Vagina (tissue), 2 donors: ENCODE data around the gene TCF4.

ENCODE experiments used
- POLR2A ChIP-seq, 2 donors: fragments of 450-650 bp; IDR thresholded peaks; one replicate each; pipeline ENCODE4 v1.6.1; 2017; ENCODE audit warnings: antibody characterized with exemption in 2 of 2, mild to moderate bottlenecking in 2 of 2, moderate library complexity in 2 of 2
- POLR2AphosphoS5 ChIP-seq, 2 donors: sonication (generic); formaldehyde crosslinking; IDR thresholded peaks; one replicate each; pipeline ENCODE4 v1.9.0; 2017; ENCODE audit warnings: antibody characterized with exemption in 2 of 2, mild to moderate bottlenecking in 2 of 2, low read depth in 1 of 2; ENCODE audit not compliant: insufficient read depth in 1 of 2
- TF ChIP-seq, protein P1 (sequence below), 3 experiments: fragments of 450-650 bp in 2 of 3; fragments of 200-600 bp in 1 of 3; sonication (generic) in 1 of 3; IDR thresholded peaks; one replicate each; pipeline ENCODE4 v1.5.1; 2017 to 2019; ENCODE audit warnings: antibody characterized with exemption in 3 of 3, mild to moderate bottlenecking in 2 of 3, moderate library complexity in 2 of 3

- TF ChIP-seq POLR2AphosphoS5 (IDR thresholded peaks at IDR 0.05; ENCODE audit: insufficient read depth in 1 of 2, low read depth in 1 of 2) (no peak), POLR2A (IDR thresholded peaks at IDR 0.05) (no peak)
- TF ChIP-seq, protein P1, sequence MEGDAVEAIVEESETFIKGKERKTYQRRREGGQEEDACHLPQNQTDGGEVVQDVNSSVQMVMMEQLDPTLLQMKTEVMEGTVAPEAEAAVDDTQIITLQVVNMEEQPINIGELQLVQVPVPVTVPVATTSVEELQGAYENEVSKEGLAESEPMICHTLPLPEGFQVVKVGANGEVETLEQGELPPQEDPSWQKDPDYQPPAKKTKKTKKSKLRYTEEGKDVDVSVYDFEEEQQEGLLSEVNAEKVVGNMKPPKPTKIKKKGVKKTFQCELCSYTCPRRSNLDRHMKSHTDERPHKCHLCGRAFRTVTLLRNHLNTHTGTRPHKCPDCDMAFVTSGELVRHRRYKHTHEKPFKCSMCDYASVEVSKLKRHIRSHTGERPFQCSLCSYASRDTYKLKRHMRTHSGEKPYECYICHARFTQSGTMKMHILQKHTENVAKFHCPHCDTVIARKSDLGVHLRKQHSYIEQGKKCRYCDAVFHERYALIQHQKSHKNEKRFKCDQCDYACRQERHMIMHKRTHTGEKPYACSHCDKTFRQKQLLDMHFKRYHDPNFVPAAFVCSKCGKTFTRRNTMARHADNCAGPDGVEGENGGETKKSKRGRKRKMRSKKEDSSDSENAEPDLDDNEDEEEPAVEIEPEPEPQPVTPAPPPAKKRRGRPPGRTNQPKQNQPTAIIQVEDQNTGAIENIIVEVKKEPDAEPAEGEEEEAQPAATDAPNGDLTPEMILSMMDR (IDR thresholded peaks at IDR 0.05), result no peak
Observed at GRCh38 chr18:55549474-55550104, 38.4 kb downstream of the TCF4 start.
